ENCODE measurements around the gene ANO6. TPM values are rescaled to one million over a fixed set of nuclear protein-coding genes. Genes with fewer than 3 reads are reported as not detected.

Gene ANO6
- total RNA-seq, 1 experiment from 2014 or later, result 34.2 TPM

GRCh38 chr12:45355730-45356129, 139.8 kb downstream of the ANO6 start:
- intact Hi-C loops (cut with micrococcal nuclease; ENCODE audit: unreplicated experiment), result no loop called here
- peaks cover 10% of the 10 kb centered on the region for H3K36me3 Mint-ChIP-seq (ENCODE audit: insufficient read depth, unreplicated experiment)
- no peak overlapping the region for H3K4me3 Mint-ChIP-seq (ENCODE audit: low read depth, unreplicated experiment)
- no peak for DNase-seq
- peaks cover 29% of the 10 kb centered on the region for H3K4me1 Mint-ChIP-seq (ENCODE audit: low read depth, unreplicated experiment)
- no peaks in the 10 kb centered on the region for H3K9me3 Mint-ChIP-seq (ENCODE audit: low read depth, unreplicated experiment)
- no TSS peak for BruUV-seq (replicated peaks)
- H3K27ac Mint-ChIP-seq (ENCODE audit: unreplicated experiment), result peak overlapping the region; percentile 89
- CTCF ChIA-PET, result interaction anchor here (1.3 kb wide), 1 partner anchor 13 kb away, joined by 3 read pairs; no protein-coding TSS in a partner anchor
- TF ChIP-seq CTCF (IDR thresholded peaks at IDR 0.05; ENCODE audit: unreplicated experiment), result no peak
- no peaks in the 10 kb centered on the region for H3K27me3 Mint-ChIP-seq (ENCODE audit: unreplicated experiment)

- Mint-ChIP-seq H3K27ac (ENCODE audit: unreplicated experiment) (no peak overlapping the region), H3K9me3 (ENCODE audit: low read depth, unreplicated experiment) (no peaks in the 10 kb centered on the region), H3K4me1 (ENCODE audit: low read depth, unreplicated experiment) (peaks cover 29% of the 10 kb centered on the region), H3K27me3 (ENCODE audit: unreplicated experiment) (no peaks in the 10 kb centered on the region), H3K4me3 (ENCODE audit: low read depth, unreplicated experiment) (no peak overlapping the region), H3K36me3 (ENCODE audit: insufficient read depth, unreplicated experiment) (peaks cover 4% of the 10 kb centered on the region)
- no TSS peak for BruUV-seq (replicated peaks)
- no peak for TF ChIP-seq CTCF (IDR thresholded peaks at IDR 0.05; ENCODE audit: unreplicated experiment)
- intact Hi-C loops (cut with micrococcal nuclease; ENCODE audit: unreplicated experiment), result no loop called here
- no peak for DNase-seq
- CTCF ChIA-PET, result no interaction called here
These were observed 141.1 kb downstream of the ANO6 start for GRCh38 chr12:45356822-45357538.

DNA sequence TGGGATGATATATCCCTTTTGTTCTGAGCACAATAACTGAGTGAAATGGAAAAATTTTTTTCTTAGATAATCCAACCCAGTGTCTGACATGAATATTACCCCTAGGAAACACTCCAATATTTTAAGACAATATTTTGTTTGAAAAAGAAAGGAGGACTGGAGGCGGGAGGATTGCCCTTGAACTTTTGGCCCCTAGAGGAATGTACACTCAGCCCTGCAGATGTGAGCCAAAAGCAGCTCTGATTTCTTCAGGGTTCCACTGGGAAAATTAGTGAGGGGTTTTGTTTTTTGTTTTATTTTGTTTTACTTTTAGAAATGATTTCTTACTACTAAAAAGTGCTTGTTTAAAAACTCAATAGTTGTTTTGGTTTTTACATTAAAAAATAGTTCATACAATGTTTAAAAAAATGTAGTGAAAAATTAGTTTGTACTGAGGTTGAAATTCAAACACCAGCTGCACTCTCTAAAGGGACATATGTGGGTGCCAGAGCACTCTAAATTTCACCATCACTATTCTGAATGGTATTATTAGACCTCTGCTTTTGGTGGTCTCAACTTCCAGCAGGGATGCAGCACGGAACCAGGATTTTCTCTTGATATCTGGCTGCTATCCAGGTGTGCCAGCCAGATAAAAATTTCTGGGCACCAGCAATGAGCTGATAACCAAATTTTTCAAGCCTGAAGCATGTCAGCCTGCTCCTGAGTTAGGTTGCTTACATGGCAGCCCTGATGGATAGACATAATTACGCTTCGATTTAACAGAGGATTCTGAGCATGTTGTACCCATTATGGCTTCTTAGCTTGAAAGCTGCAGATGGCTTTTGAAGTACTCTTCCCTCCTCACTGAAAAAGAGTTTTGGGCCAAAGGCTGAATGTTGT, 141.9 kb downstream of the ANO6 start:
- Mint-ChIP-seq H3K9me3 (ENCODE audit: low read depth, unreplicated experiment) (no peaks in the 10 kb centered on the region), H3K4me1 (ENCODE audit: low read depth, unreplicated experiment) (peaks cover 29% of the 10 kb centered on the region), H3K4me3 (ENCODE audit: low read depth, unreplicated experiment) (no peak overlapping the region), H3K27me3 (ENCODE audit: unreplicated experiment) (no peaks in the 10 kb centered on the region), H3K36me3 (ENCODE audit: insufficient read depth, unreplicated experiment) (peaks cover 4% of the 10 kb centered on the region), H3K27ac (ENCODE audit: unreplicated experiment) (no peak overlapping the region)
- DNase-seq, result no peak
- BruUV-seq (replicated peaks), result no TSS peak
- CTCF ChIA-PET, result no interaction called here
- intact Hi-C loops (cut with micrococcal nuclease; ENCODE audit: unreplicated experiment), result no loop called here
- TF ChIP-seq CTCF (IDR thresholded peaks at IDR 0.05; ENCODE audit: unreplicated experiment), result no peak

GRCh38 chr12:45362291-45362690, 146.4 kb downstream of the ANO6 start:
- intact Hi-C loops (cut with micrococcal nuclease; ENCODE audit: unreplicated experiment), result no loop called here
- Mint-ChIP-seq H3K36me3 (ENCODE audit: insufficient read depth, unreplicated experiment) (peaks cover 6% of the 10 kb centered on the region), H3K4me3 (ENCODE audit: low read depth, unreplicated experiment) (no peak overlapping the region), H3K27ac (ENCODE audit: unreplicated experiment) (no peak overlapping the region), H3K4me1 (ENCODE audit: low read depth, unreplicated experiment) (no peaks in the 10 kb centered on the region), H3K27me3 (ENCODE audit: unreplicated experiment) (no peaks in the 10 kb centered on the region), H3K9me3 (ENCODE audit: low read depth, unreplicated experiment) (peaks cover 2% of the 10 kb centered on the region)
- CTCF ChIA-PET, result no interaction called here
- no TSS peak for BruUV-seq (replicated peaks)
- no peak for TF ChIP-seq CTCF (IDR thresholded peaks at IDR 0.05; ENCODE audit: unreplicated experiment)
- DNase-seq, result no peak
